Tongue (tissue), 2 donors: Measurements from ENCODE around the gene GSTA1. TPM values are rescaled to one million over a fixed set of nuclear protein-coding genes. Genes with fewer than 3 reads are reported as not detected.
"Not testable (repeated sequence)": the region's sequence is repeated elsewhere in the genome, so short reads cannot be mapped to it uniquely, and the experiment has no call there.

ENCODE experiments used
- DNase-seq: peaks from one replicate; pipeline ENCODE4 v3.0.0-alpha.2; 2015
- total RNA-seq: library from RNA; depleted of rRNA; stranded (reverse); fragments of >200 nt; gene quantifications from one replicate; pipeline ENCODE4 v1.2.3, GENCODE V29; 2014

GSTA1 gene
- total RNA-seq, 1 donor from 2014 or later = 1.6 TPM

- DNase-seq = not testable (repeated sequence)
Observed at GRCh38 chr6:52757651-52758338, 45.8 kb downstream of the GSTA1 start.

GRCh38 chr6:52754443-52754842 is 49.2 kb downstream of the GSTA1 start:
- DNase-seq = no peak

DNA sequence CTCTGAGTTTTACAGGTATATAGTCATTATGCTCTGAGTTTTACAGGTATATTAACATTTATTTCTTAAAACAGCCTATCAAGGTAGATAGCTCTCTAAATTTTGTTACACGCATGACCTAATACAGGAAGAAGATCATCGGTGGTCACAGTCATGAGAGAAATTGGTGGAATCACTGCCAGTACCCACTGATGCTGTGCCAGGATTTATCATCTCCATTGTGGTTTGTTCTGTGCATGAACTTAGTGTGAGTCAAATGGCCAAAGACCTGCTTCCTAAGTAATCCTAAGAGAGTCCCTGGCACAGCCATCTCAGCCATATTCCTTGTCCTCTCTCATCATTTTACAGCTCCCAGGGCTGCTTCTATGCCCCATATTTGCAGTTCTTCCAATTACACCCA is 50.5 kb downstream of the GSTA1 start:
- DNase-seq = not testable (repeated sequence)

GRCh38 chr6:52752310-52752709 is 51.3 kb downstream of the GSTA1 start:
- no peak for DNase-seq

DNA sequence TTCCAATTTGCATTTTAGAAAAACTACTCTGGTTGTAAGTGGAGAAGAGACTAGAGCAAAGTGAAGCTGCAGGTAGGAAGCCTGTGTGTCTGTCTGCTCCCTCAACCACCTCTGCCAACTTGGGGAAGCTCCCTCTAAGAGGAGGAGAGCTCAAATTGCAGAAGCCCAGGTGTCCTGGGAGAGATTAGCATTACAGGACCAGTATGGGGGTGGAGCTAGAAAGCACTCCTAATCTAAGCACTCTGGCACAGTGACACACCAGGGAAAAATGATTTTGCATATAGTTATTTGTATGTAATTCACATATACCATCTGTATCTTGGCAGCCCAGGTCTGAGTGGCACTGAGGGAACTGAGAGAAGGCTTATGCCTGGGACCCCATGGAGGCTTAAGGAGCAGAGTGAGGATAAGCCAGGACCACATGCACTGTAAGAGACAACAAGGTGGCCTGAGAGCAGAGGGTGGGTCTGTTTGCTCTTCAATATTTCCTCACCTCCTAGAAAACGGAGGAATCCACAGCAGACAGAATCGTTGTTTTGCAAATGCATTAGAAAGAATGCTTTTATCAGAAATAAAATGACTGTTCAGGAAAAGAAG is 54.0 kb downstream of the GSTA1 start:
- DNase-seq = no peak

GRCh38 chr6:52747301-52747700 is 56.3 kb downstream of the GSTA1 start:
- not testable (repeated sequence) for DNase-seq

DNA sequence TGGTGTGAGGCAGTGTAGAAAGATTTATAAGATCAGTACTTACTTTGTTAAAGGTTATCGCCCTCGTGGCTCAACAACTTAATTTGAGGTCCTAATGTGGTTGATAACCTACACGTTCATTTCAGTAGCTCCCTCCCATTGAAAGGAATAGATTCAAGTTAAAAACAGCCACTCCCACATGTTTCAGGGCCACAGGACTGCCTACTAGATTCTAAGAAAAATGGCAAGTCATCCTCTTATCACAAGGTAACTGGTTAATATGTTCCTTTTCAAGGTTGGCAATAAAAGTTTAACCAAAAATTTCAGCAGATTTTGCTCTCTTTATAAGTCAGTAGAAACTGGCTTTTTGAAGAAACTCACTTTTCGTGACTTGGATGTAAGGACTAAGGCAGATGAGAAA is 57.4 kb downstream of the GSTA1 start:
- no peak for DNase-seq

DNA sequence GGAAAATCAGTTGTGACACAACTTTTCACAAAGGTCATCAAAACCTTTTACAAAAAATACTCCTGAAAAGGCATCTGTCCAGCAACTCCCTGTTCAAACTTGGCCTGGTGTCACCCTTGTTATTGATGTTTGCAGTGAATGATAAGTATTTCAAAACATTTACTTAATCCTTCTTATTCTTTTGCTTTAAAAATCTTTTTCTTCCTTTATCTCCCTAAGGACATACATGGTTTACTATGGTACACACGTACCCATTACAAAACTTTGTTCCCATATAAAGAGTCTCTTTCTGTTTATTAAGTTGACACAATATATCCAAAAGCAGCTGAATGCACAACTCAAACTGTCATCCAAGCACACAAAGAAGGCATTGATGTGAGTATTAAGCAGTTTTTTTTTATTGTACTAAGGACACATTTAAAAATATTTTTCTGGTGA is 57.8 kb downstream of the GSTA1 start:
- DNase-seq = no peak

- DNase-seq = no peak
Observed at GRCh38 chr6:52741872-52742271, 61.7 kb downstream of the GSTA1 start.

Other genes with a start within 250 kb of the GSTA1 start
- gene TRAM2, start 226.8 kb downstream of the GSTA1 start, total RNA-seq = 20.2 TPM
- 25.4 TPM for gene TMEM14A, start 132.7 kb downstream of the GSTA1 start, total RNA-seq
- not detected for gene GSTA2, start 40.3 kb downstream of the GSTA1 start, total RNA-seq
- not detected for gene GSTA5, start 37.0 kb upstream of the GSTA1 start, total RNA-seq
- not detected for gene GSTA3, start 105.9 kb upstream of the GSTA1 start, total RNA-seq
- gene GSTA4, start 191.5 kb upstream of the GSTA1 start, total RNA-seq = 51.9 TPM